ENCODE measurements around the gene ATF2.

Gene ATF2, protein sequence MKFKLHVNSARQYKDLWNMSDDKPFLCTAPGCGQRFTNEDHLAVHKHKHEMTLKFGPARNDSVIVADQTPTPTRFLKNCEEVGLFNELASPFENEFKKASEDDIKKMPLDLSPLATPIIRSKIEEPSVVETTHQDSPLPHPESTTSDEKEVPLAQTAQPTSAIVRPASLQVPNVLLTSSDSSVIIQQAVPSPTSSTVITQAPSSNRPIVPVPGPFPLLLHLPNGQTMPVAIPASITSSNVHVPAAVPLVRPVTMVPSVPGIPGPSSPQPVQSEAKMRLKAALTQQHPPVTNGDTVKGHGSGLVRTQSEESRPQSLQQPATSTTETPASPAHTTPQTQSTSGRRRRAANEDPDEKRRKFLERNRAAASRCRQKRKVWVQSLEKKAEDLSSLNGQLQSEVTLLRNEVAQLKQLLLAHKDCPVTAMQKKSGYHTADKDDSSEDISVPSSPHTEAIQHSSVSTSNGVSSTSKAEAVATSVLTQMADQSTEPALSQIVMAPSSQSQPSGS

DNA sequence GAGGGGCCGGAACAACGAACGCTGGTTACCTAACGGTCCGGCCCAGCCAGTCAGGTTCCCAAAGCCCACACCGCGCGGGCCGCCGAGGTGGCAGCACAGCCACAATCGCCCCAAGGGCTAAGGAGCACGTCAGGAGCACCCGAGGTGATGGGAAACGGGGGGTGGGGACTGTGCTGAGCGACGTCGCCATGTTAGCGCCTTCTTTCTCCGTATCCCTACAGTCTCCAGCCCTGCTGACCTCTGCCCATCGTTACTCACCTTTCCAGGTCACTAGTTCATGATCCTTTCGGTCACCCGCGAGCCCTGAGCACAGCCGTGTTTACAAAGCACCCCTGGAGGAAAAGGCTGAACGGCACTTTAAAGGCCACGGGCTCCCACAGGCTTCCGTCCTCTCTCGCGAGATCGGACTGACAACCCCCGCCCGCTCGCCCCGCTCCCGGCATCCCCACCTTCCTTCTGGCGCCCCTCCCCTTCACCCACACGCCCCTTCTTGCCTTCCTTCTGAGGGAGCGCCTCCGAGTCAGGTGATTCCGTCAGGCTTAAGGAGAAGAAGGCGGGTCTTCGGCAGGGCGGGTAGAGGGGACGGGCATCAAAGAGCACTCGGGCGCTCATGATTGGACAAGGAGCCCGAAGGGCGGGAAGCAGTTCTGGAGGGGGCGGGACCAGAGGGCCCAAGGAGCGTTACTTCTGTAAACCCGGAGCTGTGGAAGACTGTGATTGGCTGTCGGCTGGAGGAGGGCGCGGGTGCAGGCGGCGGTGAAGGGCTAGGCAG is at the start of gene ATF2:
ATF2 (minus strand) TSS at position 412 of the 772 bp plus-strand sequence. CDS start 31,760 bp downstream, outside the sequence.
- peak; percentile 90 to 95 for DNase-seq (ENCODE audit: low read depth in 2 of 2)

DNA sequence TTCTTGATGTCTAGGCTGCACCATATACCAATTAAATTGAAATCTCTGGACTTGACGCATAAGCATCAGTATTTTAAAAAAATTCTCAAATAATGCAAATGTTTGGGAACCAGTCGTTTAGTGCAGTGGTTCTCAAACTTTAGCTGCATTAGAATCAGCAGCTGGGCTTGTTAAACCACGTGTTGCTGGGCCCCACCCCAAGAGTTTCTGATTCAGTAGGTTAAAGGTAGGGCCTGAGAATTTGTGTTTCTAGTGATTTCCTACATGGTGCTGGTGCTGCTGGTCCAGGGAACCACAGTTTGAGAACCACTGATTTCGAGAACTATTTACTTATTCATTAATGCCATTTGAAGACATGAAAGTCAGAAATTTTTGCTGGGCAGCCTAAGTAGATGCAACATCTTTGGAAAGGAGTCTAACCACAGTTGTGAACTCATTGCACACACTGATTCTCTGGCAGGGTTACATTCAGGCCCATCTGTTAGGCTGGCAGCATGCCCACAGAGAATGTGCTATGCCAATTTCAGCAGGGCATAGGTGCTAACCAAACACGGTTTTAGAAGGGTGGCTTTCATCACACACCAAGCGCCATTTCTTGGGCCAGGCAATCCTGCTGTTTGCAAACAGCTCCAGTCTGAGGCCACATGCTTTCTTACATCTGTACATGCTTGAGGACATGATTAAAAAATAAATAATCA is 39.9 kb upstream of the ATF2 start:
- no peak for DNase-seq (ENCODE audit: low read depth in 2 of 2)

DNA sequence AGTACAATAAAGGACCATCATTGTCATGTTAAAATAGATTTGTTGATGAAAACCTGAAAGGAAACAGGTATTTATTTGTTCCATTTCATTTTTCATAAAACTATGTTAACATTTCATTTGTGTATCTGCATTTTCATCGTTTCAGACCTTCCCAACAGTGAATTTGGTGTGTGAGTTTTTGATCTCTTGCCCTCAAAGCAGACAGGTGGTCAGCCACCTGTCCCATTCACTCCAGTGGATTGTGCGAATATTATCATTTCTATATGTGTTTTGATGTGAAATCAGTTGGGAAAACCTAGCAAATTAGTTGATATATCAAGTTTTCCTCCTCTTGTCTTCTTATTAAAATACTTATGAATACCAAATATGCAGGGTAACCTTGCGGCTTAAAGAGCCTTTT is 38.9 kb upstream of the ATF2 start:
- DNase-seq (ENCODE audit: low read depth in 2 of 2), result no peak

DNA sequence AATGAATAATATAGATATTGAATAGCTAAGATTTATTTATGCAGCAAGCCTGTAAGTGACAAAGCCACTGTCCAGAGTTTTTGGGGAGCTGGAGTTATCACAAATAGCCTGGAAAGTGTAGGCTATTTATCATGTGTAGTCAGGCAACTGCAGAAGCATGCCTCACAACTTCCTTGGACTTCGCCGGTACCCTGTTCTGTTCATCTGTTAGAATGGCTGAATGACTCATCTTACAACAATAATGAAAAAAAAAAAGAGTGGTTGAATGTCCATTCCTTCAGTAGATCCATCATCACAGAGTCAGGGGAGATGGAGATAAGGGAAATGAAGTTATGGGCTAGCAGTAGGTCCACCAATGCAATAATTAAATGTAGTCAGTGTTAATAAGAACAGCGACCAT is 37.5 kb upstream of the ATF2 start:
- DNase-seq (ENCODE audit: low read depth in 2 of 2), result no peak

DNA sequence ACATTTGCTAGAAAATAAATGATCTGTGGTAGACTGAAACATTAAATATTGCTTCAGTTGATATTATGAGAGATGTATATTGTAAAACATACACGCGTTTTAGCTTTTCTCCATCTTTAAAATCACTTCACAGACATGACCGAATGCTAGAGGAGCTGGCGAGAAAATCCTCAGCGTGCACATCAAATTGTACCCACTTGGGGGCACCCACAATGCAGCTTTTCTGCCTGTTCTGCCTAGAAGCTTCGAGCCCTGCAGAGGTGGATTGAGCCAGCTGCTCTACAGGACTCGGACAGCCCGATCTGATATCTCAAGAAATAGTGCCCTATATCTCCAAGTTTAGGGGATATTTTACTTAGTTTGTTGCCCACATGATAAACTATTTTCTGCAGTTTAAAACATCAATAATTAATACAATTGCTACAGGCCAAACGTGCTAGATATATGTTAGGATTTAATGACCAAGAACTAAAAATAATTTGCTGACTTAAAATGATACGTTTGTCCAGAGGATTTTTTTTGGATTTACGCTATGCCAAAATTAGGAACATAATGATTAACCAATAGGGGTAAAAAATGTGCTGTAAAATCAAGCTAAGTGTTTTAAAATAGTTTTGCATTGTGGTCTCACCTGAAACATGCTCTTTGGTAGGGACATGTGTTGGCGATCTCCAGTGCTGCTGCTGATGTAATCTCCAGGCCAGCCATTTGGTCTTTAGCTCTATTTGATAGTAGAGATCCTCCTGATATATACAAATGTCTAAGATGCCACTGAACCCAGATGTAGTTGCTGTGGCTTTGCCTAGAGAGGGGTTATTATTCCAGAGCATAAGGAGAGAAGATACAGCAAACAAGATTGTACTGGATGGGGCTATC is 35.9 kb upstream of the ATF2 start:
- peak in 1 of 2 donors; percentile 8 for DNase-seq (ENCODE audit: low read depth in 2 of 2)

DNA sequence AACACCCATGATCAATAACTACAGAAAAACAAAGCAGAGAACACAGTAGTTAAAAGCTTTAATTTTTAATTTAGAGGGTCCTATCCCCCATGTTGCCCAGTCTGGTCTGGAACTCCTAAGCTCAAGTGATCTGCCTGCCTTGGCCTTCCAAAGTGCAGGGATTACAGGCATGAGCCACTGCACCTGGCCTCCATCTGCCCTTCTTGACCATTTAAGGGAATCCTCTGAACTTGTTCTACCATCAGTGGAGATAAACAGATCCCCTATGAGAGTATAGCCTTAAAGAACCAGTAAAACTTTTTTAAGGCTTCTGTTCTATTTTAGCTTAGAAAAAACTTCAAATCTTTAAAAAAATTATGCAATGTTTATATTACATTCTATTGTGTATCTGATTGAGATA is 27.0 kb upstream of the ATF2 start:
- DNase-seq (ENCODE audit: low read depth in 2 of 2), result no peak

DNA sequence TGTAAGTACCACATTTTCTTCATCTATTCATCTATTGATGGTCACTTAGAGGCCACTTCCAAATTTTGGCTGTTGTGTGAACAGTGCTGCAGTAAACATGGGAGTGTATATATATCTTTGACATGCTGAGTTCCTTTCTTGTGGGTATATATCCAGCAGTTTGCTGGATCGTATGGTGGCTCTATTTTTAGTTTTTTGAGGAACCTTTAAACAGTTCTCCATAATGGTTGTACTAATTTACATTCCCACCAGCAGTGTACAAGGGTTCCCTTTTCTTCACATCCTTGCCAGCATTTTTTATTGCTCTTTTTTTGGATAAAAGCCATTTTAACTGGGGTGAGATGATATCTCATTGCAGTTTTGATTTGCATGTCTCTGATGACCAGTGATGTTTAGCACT is 20.8 kb upstream of the ATF2 start:
- no peak for DNase-seq (ENCODE audit: low read depth in 2 of 2)

DNA sequence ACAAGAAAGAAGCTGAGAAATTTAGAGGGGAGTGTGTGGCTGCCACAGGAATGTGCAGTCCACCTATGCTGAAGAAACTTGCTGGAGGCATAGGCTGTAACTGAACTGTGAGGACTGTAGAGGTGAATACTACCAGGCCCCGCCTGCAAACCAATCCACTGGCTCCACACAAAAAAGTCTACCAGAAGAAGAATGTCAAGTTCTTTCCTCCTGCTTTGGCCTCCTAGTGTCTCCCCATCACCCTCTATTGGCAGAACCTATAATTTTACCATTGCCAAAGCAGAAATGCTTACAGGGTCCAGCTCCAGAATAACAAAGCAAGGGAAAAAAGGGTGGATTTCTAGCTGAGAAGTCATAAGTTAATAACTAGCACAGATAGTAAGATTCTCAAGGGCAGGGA is 19.4 kb upstream of the ATF2 start:
- DNase-seq (ENCODE audit: low read depth in 2 of 2), result no peak

DNA sequence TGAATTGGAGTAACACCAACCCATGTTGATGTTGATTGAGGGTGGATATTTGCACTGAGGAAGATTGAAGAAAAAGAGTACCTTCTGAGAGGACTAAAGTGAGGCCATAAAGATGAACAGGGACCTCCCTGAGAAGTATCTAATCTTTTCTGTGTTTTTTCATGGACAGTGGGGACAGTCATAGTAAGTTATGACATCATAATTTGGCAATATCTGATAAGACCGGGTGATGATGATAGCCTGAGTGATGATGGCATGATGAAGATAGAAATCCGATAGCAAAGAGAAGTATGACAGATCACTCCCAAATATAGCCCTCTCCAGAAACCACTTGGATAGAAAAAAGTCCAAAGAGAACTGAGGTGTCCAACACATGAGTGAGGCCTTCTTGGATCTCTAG is 15.7 kb upstream of the ATF2 start:
- DNase-seq (ENCODE audit: low read depth in 2 of 2), result no peak

DNA sequence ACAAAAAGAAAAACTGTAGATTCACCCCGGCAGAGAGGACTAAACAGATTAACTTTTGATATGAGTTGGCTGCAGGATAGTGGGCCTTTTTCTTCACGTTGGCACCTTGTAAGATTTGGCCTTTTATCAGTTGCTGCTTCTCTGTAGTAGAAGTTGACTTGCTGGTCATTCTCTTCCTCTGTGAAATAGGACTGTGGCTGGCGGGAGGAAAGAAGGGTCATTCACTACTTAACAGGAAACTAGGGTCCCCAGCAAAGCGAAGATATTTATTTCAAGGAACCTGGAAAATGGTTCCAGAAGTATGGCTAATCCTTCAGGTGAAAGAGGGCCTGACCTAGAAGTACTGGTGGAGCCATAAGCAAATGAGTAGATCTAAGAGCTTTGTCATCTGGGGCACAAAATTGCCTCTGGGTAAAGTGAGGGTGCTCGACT is 13.9 kb upstream of the ATF2 start:
- DNase-seq (ENCODE audit: low read depth in 2 of 2), result no peak

DNA sequence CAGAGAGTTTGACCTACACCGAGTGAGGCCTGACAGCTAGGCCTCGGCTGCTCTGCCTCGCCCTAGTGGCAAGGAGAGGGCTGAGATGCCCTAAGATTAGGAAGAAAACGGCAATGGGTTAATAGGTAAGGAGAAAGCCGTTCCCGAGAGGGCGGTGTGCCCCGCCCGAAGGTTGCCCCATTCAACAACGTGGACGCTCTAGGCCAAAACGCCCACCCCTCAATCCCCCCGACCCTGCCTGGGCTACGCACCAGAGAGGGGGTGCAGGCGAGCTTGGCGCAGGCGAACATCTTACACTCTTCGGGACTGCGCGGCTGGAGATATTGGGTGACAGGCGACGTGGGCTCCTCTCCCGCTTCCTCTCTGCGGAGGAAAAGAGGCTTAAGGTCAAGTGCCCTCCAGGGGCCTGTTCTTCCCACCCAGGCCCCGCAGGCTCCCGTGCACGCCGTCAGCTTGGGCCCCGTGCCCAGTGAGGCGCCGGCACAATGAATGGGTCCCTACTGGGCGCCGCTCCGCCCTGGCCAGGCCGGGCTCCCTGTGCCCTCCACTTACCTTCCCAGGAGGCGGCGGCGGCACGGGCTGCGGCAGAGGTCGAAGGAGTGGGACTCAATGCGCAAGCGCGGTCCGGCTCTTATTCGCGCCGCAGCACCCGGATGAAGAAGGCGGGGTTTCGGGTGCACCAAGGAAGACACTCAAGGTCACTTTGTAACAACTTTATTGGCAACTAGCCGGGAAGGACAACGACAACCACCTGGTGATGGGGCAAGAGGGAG is 13.3 kb upstream of the ATF2 start, which contains the start of gene ATP5MC3:
ATP5MC3 (minus strand) TSS at position 607 of the 773 bp plus-strand sequence; CDS start at position 290, 317 bp downstream.
- peak; percentile 80 to 84 for DNase-seq (ENCODE audit: low read depth in 2 of 2)

DNA sequence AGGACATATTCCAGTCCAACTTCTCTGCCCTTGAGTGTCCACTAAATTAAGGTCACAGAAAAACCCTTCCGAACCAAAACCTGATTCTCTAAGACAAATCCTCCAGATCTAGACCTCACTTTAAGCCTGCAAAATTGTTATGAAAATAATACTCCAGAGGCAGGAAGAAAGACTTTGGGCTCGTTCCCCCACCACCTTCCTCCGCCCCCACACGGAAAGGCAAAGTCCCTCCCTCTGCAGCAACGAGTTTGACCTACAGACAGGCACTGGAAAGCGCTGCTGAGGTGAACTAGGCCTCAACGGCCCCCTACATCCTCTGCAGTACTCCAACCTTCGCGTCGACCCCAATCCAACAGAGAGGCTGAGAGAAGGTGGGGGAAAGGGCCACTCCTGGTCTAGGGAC is 12.7 kb upstream of the ATF2 start:
- peak; percentile 14 to 24 for DNase-seq (ENCODE audit: low read depth in 2 of 2)

DNA sequence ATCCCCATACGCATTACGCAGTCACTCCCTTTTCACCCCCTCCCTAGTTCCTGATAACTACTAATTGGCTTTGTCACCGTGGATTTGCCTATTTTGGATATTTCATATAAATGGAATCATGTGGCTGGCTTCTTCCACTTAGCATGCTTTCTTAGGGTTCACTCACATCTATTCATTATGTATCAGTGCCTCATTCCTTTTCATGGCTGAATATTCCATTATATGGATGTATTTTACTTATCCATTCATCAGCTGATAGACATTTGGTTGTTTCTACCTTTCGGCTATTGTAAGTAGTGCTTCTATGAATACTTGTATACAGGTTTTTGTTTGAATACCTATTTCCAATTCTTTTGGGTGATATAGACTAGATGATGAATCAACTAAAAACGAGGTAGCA is 8.6 kb upstream of the ATF2 start:
- DNase-seq (ENCODE audit: low read depth in 2 of 2), result no peak

DNA sequence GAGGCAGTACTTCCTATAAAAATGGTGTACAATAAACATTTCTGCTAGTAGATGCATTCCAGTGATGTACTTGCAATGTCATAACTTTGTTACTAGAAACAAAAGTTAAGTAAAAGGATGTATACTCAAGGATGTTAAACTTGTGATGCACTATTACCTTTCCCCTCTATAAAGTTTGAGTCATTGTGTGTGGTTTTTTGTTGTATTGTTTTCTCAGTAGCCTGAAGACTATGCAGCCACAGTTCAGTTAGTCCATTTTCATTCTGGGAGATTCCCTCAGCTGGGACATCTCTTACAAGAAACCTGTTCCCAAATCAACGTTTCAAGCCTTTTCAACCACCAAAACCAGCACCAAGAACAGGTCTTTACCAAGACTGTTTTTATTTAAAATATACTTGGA is 7.9 kb upstream of the ATF2 start:
- no peak for DNase-seq (ENCODE audit: low read depth in 2 of 2)

DNA sequence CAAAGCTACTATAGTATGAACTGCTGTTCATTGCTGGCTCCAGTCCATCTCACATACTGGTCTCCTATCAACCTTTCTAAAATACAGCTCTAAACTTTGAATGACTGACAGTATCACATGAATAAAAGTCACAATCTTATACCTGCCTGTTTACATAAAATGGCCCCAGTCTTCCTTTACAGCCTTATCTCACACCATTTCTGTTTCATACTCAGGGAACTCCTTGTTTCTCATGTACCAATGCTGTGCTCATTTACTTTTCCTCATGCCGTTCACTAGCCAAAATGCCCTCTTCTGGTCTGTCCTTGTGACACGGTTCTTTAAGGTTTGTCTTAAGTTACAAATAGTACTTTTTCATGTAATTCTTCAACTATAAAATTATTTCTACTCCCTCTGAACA is 7.3 kb upstream of the ATF2 start:
- DNase-seq (ENCODE audit: low read depth in 2 of 2), result no peak

DNA sequence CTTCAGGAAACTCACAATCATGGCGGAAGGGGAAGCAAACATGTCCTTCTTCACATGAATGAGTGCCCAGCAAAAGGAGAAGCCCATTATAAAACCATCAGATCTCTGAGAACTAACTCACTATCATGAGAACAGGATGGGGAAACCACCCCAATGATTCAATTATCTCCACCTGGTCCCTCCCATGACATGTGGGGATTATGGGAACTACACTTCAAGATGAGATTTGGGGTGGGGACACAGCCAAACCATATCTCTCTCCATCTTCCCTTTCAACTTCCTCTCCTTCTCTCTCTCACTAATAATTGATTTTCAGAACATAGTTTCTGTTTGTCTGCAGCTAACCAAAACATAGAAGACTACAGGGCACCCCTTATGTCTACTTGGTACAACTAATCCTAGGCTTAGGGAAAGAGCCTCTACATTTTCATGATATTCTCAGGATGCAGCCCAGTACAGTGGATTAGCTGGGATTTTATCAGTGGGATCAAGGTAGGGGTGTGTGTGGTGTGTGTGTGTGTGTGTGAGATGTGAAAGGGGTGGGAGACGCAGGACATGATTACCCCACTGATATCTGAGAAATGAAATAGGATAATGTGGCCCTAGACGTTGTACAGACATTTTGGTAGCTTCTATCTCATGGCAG is 2.8 kb upstream of the ATF2 start:
- DNase-seq (ENCODE audit: low read depth in 2 of 2), result no peak

DNA sequence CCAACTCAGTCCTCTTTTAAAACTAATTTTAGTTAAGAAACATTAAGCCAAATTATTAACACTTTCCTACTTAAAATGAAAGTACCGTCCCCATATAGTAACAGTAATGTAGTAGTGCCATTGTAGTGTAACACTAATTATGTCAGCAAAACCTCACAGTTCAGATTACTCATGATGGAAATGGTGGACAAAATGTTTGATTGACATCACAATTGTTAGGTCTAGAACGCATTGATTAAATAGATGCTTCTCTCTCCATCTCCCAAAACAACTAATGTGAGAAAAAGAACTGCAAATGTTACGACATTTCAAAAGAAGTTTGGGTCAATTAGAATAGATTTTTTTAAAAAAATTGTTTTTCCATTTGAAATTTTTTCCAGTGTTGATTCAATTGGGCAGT is 1.2 kb upstream of the ATF2 start:
- no peak for DNase-seq (ENCODE audit: low read depth in 2 of 2)

DNA sequence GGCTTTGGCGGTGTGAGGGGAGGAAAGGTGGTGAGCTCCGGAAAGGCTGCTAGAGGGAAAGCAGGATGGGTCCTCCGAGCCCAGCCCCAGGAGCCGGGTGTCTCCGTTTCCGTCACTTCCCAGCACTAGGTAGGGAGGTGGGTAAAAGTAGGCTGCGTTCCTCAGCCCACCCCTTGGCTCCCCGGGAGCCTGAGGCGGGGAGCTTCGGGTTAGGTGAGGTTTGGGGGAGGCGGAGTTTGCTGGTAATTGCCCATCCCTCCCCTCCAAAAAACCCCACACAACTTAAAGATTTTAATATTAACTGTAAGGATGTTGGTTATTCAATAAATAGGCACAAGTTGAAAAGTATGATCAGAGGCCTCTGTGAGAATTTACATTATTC is 552 bp upstream of the ATF2 start:
- no peak for DNase-seq (ENCODE audit: low read depth in 2 of 2)

DNA sequence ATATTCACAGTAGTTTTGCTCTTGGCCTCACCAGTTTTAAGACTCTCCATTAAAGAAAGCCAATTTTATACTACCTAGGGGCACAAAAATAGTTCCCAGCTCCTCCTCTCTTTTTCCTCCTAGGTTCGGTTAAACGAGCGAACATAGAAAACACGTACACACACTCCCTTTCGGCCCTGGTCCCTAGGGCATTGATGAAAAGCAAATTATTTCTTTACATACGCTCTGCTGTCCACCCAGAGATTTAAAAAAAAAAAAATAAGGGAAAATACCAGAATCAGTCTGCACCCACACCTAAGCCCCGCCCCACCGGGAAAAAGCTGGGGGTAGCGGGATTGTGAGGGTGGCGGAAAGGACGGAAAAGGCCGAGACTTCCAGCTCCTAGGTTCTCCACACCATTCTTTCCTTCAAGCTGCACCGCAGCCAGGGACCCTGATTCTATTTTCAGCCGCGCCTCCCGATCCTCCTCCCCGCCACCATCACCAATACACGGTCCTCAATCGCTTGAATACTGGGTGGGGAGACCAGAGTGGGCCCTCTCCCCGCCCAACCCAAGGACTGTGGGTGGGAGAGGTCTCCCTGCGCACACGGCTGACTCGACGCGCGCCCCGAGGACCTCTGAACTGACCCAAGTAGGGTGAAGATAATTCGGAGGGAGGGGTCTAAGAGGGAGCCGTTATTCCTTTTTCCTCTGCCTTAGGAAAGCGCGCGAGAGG is 769 bp downstream of the ATF2 start:
- no peak for DNase-seq (ENCODE audit: low read depth in 2 of 2)

All from stimulated activated CD8-positive, alpha-beta memory T cell treated with anti-CD3 and anti-CD28 coated beads, Interleukin-2, amount 100 ng/mL, for 1 hour (primary cell).